ENCODE measurements around the gene ELMO1.

- no peak for TF ChIP-seq POLR2A (IDR thresholded peaks at IDR 0.05)
- TF ChIP-seq CTCF (IDR thresholded peaks at IDR 0.05) = no peak
- no peak for TF ChIP-seq POLR2AphosphoS5 (IDR thresholded peaks at IDR 0.05)
Observed at GRCh38 chr7:37216156-37216852, 232.4 kb downstream of the ELMO1 start.

Data from transverse colon (tissue), 4 donors.